ENCODE data around the gene HLA-DQB1.
"Not testable (repeated sequence)": the region's sequence is repeated elsewhere in the genome, so short reads cannot be mapped to it uniquely, and the experiment has no call there.

Gene HLA-DQB1

GRCh38 chr6:32666420-32667300 lies at the start of gene HLA-DQB1:
Gene HLA-DQB1 (minus strand): TSS chr6:32666657. CDS start chr6:32666607, 50 bp downstream.
- FAIRE-seq (no peak), DNase-seq (ENCODE audit: low spot score) (peak; percentile 50)

- FAIRE-seq (no peak), DNase-seq (ENCODE audit: low spot score) (no peak)
These were observed 46.8 kb upstream of the HLA-DQB1 start for GRCh38 chr6:32713241-32713640.

DNA sequence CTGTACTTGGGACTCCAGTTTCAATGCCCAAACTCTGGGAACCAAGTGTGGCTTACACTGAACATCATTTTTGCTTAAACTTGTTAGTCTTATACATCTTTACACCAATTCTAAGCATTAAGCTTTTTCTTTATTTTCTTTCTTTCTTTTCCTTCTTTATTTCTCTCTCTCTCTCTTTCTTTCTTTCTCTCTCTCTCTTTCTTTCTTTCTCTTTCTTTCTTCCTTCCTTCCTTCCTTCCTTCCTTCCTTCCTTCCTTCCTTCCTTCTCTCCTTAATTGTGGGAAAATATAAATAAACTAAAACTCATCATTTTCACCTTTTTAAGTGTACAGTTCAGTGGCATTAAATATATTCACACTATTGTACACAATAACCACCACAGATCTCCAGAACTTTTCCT lies 43.2 kb upstream of the HLA-DQB1 start:
- DNase-seq (ENCODE audit: low spot score) (no peak), FAIRE-seq (no peak)

- DNase-seq (ENCODE audit: low spot score); FAIRE-seq: not testable (repeated sequence)
These were observed 38.7 kb upstream of the HLA-DQB1 start for GRCh38 chr6:32705164-32705563.

DNA sequence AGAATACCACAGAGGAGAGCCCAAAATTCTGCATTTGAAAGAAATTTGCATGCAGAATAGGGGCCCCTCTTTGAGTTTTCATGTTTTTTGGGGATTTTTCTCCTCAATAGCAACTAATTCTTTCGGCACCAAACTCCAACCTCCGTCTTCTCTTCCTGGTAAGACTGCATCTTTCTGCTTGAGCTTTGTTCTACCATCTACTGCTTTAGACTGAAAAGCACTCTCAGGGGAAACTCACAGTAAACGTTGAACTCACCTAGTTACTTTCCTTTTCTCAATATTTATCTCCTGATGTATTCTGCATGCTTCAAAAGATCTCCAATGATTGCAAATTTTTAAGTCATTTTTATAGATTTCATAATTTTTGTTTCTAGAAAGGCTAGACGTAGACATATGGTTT lies 36.9 kb upstream of the HLA-DQB1 start:
- FAIRE-seq = no peak
- no peak for DNase-seq (ENCODE audit: low spot score)

DNA sequence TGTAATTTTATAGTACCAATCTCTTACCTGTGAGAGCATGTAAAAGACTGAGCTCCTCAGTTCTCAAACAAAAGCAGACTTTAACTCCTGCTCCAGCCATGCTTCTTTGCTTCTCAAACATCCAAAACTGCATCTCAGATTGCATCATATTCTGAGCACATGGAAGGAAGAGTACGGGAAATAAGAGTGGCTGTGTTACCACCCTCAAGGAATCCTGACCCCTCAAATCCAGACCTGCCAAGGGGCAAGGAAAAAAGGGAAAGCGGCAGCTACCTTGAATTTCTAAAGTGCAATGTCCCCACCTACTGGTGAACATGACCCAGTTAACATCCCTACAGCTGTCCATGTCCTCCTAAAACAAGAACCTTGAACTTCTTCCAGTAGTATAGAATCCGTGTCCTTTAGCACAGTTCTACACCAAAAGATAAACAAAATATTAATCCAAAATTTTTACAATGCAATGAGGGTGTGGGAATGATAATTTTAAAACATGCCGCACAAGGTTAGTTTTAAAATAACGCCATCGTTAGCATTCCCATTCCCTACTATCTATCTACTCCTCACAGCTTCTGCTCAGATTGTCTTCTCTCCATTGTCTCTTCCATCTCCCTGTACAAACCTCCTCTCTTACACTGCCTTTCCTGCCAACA lies 34.1 kb upstream of the HLA-DQB1 start:
- DNase-seq (ENCODE audit: low spot score) (peak; percentile 31), FAIRE-seq (no peak)

DNA sequence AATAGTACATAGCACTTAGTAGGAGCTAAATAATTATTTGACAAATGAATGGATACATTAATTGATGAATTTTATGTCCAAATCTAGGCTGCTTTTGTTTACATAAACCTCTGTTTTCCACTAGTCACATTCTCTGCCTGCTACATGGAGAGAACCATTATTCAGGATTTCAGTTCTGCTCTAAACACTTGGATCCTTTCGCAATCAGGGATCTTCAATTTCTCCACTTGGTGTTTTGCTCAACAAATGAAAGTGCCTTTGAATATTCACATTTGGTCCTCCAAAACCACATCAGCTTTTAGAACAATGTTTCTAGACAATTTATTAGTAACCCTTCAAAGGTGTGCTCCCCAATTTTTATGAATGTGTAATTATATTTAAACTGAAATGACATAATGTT lies 30.6 kb upstream of the HLA-DQB1 start:
- FAIRE-seq = no peak

GRCh38 chr6:32692019-32692418 lies 25.6 kb upstream of the HLA-DQB1 start:
- no peak for FAIRE-seq
- peak; percentile 23 for DNase-seq (ENCODE audit: low spot score)

More for the DNA sequence above, 30.6 kb upstream of the HLA-DQB1 start:
- DNase-seq (ENCODE audit: low spot score) = no peak

DNA sequence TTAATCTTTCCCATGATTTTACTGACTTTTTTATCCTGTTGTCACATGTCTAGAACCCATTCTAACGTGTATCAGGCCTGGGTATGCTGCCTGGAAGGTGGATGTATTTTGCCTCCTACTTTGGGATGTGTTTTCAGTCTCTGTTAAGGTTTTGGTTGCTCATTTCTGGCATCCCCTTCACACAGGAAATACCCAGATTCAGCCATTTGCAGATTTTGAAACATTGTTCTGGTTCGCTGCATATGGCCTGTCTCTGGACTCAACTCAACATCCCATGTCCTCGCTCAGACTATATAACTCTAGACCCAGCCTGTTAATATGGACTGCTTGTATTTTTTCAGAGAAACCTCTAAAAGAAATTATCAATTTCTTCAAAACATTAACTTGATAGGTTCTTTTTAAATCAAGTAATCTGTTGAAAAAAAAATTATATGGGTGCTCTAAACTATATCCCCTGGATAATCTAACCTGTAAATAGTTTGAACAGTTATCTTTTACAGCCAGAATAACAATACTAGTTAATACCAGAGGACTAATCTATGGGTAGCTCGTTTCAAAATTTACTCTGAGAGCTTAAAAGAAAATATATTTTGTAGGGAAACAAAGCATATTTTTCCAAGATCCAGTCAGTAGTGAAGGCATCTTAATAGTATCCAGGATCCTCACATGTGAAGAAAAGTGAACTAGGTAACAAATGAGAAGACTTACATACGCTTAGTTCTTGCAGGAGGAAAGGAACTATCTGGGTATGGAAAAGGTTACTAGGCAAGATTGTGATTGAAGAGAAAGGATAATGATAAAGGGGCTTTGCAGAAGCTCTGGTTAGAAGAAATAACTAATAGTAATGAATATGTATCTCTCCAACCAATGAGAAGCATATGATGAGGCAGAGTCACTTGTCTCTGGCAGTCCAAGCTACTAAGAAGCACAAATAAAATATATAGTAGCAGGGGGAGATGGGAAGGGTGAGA lies 23.4 kb upstream of the HLA-DQB1 start:
- no peak for FAIRE-seq

DNA sequence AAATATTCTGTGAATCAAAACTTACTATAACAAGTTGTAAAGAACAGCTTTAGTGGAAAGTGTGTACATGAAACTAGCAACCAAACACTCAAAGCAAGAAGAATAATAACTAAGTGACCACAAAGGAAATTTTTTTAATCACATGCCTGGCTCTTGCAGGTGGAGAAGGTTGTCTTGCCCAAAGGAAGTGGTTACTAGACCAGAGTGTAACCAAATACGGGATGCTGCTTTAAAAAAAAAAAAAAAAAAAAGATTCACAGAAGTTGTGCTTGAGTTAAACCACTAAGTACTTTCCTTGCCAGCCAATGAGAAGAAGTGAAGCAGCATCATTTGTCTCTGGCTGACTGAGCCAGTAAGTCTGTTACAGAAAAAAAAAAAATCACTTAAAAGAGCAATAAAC lies 19.1 kb upstream of the HLA-DQB1 start:
- FAIRE-seq (no peak), DNase-seq (ENCODE audit: low spot score) (peak; percentile 41)

More for the DNA sequence above, 23.4 kb upstream of the HLA-DQB1 start:
- no peak for DNase-seq (ENCODE audit: low spot score)

GRCh38 chr6:32684246-32684645 lies 17.8 kb upstream of the HLA-DQB1 start:
- no peak for FAIRE-seq
- DNase-seq (ENCODE audit: low spot score) = no peak

DNA sequence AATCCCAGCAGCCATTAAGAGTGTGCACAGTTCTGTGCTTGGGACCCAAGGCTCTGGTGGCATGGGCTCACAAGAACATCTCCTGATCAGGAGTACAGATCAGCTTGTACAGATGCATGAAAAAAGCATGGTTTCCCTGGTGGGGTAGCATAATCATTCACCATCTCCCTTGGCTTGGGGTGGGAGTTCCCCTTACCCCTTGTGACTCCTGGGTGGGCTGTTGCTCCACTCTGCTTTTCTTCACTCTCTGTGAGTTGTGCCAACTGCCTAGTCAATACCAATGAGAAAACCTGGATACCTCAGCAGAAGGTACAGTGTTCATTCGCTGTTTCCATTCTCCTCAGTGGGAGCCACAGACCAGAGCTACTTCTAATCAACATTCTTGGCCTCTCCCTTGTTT lies 13.6 kb upstream of the HLA-DQB1 start:
- FAIRE-seq (no peak), DNase-seq (ENCODE audit: low spot score) (no peak)

DNA sequence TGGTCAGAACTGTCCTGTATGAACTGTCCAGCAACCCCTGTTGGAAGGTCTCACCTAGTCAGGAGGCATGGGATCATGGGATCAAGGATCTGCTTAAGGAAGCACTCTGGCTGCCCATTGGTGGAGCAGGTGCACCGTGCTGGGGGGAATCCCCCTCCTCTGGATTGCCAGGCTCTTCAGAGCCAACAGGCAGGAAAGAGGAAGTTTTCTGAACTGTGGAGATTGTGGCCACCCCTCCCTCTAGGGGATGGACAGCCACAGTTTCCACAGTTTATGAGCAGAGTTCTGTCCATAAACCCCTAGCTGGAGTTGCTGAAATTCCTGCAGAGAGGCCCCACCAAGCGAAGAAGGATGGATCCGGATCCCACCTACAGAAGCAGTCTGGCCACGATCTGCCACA lies 13.0 kb upstream of the HLA-DQB1 start:
- FAIRE-seq (no peak), DNase-seq (ENCODE audit: low spot score) (no peak)

DNA sequence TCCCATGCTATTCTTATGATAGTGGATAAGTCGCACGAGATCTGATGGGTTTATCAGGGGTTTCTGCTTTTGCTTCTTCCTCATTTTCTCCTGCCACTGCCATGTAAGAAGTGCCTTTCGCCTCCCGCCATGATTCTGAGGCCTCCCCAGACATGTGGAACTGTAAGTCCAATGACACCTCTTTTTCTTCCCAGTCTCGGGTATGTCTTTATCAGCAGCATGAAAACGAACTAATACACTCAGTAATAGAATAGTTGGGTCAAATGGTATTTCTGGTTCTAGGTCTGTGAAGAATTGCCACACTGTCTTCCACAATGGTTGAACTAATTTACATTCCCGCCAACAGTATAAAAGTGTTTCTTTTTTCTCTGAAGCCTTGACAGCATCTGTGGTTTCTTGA lies 7.7 kb upstream of the HLA-DQB1 start:
- not testable (repeated sequence) for DNase-seq (ENCODE audit: low spot score); FAIRE-seq

GRCh38 chr6:32671908-32672307 lies 5.5 kb upstream of the HLA-DQB1 start:
- DNase-seq (ENCODE audit: low spot score); FAIRE-seq: not testable (repeated sequence)

DNA sequence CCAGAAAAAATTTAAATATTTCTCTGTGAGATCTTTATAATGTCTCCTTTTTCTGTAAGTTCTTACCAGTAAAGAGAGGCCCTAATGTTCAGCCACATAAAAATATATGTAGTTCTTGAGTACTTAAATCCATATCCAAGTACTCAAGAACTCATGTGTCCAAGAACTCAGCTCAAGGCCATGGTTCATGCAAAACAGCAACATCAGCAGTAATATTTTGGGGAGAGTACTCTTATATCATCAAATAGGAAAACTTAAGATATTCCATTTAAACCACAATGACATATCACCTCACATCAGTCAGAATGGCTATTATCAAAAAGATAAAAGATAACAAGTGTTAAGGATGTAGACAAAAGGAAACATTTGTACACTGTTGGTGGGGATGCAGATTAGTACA lies 3.4 kb upstream of the HLA-DQB1 start:
- no peak for FAIRE-seq
- no peak for DNase-seq (ENCODE audit: low spot score)

- FAIRE-seq = no peak
- DNase-seq (ENCODE audit: low spot score) = no peak
These were observed 2.8 kb upstream of the HLA-DQB1 start for GRCh38 chr6:32669240-32669639.

DNA sequence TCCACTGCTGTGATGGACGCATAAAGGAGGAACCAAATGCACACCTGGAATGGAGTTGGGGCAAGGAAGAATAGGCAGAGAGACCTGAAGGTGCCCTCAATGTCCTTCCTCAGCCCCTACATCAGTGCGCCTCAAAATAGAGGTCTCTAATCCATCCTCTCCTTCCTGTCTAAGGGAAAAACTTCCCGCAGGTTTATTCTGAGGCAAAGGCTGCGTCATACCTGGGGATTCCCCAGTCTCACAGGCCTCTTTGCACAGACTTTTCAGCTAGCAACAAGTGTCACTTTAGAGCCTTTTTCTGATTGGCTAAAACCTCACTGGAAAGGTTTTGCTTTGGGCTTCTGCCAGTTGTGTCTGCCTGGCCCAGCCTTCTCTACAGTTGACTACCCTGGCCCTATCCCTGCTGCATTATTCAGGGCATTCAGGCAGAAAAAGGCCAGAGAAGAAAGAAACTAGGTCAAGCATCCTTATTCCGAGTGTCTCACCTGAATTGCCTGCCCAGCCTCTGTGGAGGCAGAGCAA lies 1.8 kb upstream of the HLA-DQB1 start:
- DNase-seq (ENCODE audit: low spot score) = peak; percentile 11
- FAIRE-seq = no peak

DNA sequence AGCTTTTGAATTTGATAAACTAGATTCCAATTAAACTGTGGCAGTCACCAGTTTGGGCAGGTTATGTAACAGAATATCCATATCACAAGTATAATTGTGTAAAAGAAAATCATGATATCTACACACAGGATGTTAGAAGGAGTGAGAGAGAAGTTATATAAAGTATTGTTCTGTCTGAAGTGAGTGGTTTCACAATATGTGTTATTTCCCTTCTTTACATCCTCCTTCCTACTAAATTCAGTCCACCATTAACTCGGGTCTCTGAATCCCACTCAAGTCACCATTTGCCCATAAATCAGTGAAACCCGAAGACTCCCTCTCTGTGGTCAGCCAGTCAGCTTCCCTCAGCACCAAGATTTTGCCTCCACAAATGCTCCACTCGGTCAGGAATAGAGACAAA lies 796 bp downstream of the HLA-DQB1 start:
- DNase-seq (ENCODE audit: low spot score) (no peak), FAIRE-seq (no peak)

DNA sequence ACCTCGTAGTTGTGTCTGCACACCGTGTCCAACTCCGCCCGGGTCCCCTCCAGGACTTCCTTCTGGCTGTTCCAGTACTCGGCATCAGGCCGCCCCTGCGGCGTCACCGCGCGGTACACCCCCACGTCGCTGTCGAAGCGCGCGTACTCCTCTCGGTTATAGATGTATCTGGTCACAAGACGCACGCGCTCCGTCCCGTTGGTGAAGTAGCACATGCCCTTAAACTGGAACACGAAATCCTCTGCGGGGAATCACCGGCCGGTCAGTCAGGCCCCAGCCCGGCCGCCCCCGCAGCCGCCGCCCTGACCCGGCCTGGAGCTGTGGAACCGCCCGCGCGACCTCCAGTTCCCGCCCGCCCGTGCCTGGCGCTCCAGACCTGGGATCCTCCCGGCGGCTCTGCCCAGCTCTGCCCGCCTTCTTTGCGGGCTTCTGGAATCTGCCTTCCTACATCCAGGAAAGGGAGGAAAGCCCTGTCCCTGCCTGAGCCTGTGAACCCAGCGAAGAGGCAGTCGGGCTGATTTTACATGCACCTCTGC lies 1.6 kb downstream of the HLA-DQB1 start:
- no peak for FAIRE-seq
- DNase-seq (ENCODE audit: low spot score) = peak; percentile 25

- FAIRE-seq (no peak), DNase-seq (ENCODE audit: low spot score) (no peak)
These were observed 2.1 kb downstream of the HLA-DQB1 start for GRCh38 chr6:32664354-32664753.

Measured in urothelium cell line (cell line).